HEK293 (cell line): ENCODE data around the gene ANXA7.

Experiments
- CTCF ChIA-PET: fragments of 350-600 bp; formaldehyde crosslinking; extraction: SDS; loops from one replicate; lab custom pipeline; 2021; ENCODE audit warnings: antibody characterized with exemption; lab: Yijun Ruan, JAX
- POLR2A ChIA-PET: fragments of 300-600 bp; formaldehyde crosslinking; extraction: SDS; loops from one replicate; lab custom pipeline; 2020; ENCODE audit warnings: antibody characterized with exemption, inconsistent platforms; lab: Yijun Ruan, JAX
- H3K27ac ChIP-seq: fragments of 200-500 bp; sonication (Bioruptor generic); 2 replicates; pipeline ENCODE4 v1.5.1; 2014; ENCODE audit warnings: low read depth, low read length, control low read depth, inconsistent platforms; ENCODE audit errors: extremely low read depth
- H3K36me3 ChIP-seq, 2 experiments: fragments of 200-500 bp in 1 of 2; sonication (Bioruptor generic) in 1 of 2; 1 replicate in 1 of 2; 2 replicates in 1 of 2; pipeline ENCODE4 v1.5.1; 2014 to 2017; ENCODE audit warnings: inconsistent platforms in 2 of 2, low read length in 2 of 2; ENCODE audit not compliant: control insufficient read depth in 2 of 2, insufficient read depth in 1 of 2
- H3K4me1 ChIP-seq: fragments of 200-500 bp; sonication (Bioruptor generic); 2 replicates; pipeline ENCODE4 v1.5.1; 2014; ENCODE audit warnings: mild to moderate bottlenecking, low read length, inconsistent platforms; ENCODE audit not compliant: control insufficient read depth, insufficient read depth
- H3K4me3 ChIP-seq: 2 replicates; pipeline ENCODE4 v1.5.1; 2011; ENCODE audit warnings: low read depth, mild to moderate bottlenecking, control low read depth, low read length, moderate library complexity
- H3K9me3 ChIP-seq: fragments of 200-500 bp; sonication (Bioruptor generic); 2 replicates; pipeline ENCODE4 v1.5.1; 2014; ENCODE audit warnings: low read depth, low read length, inconsistent platforms; ENCODE audit not compliant: control insufficient read depth, insufficient read depth
- ATF2 ChIP-seq: fragments of 450-650 bp; formaldehyde crosslinking; IDR thresholded peaks from 2 replicates; pipeline ENCODE4 v1.5.1; 2016; ENCODE audit warnings: missing biosample characterization, missing genetic modification characterization, low read depth
- PRDM1 ChIP-seq: fragments of 450-650 bp; formaldehyde crosslinking; IDR thresholded peaks from 2 replicates; pipeline ENCODE4; 2016; ENCODE audit warnings: missing biosample characterization, missing genetic modification characterization
- TRIM28 ChIP-seq: IDR thresholded peaks from 2 replicates; pipeline ENCODE4 v1.6.1; 2011; ENCODE audit warnings: low read length, control low read depth, borderline replicate concordance
- ZNF16 ChIP-seq: fragments of 450-650 bp; formaldehyde crosslinking; IDR thresholded peaks from 2 replicates; pipeline ENCODE4 v1.5.1; 2016; ENCODE audit warnings: low read depth, missing biosample characterization, missing genetic modification characterization
- ZNF184 ChIP-seq: fragments of 450-650 bp; IDR thresholded peaks from 2 replicates; pipeline ENCODE4 v1.5.1; 2018; ENCODE audit warnings: missing biosample characterization, mild to moderate bottlenecking, missing genetic modification characterization
- ZNF266 ChIP-seq: fragments of 450-650 bp; formaldehyde crosslinking; IDR thresholded peaks from 2 replicates; pipeline ENCODE4 v1.5.1; 2016; ENCODE audit warnings: missing biosample characterization, missing genetic modification characterization, low read depth
- ZNF324 ChIP-seq: fragments of 450-650 bp; formaldehyde crosslinking; IDR thresholded peaks from 2 replicates; pipeline ENCODE4 v1.5.1; 2016; ENCODE audit warnings: missing biosample characterization, missing genetic modification characterization
- ZNF362 ChIP-seq: fragments of 450-650 bp; formaldehyde crosslinking; IDR thresholded peaks from 2 replicates; pipeline ENCODE4 v1.5.1; 2016; ENCODE audit warnings: missing biosample characterization, missing genetic modification characterization
- ZNF555 ChIP-seq: fragments of 450-650 bp; formaldehyde crosslinking; conservative IDR thresholded peaks from 2 replicates; pipeline ENCODE4 v1.5.1; 2017; ENCODE audit warnings: missing biosample characterization, mild to moderate bottlenecking, missing genetic modification characterization, inconsistent platforms
- ZNF560 ChIP-seq: fragments of 450-650 bp; formaldehyde crosslinking; IDR thresholded peaks from 2 replicates; pipeline ENCODE4 v1.5.1; 2017; ENCODE audit warnings: missing biosample characterization, missing genetic modification characterization, borderline replicate concordance
- ZNF561 ChIP-seq: fragments of 450-650 bp; IDR thresholded peaks from 2 replicates; pipeline ENCODE4 v1.5.1; 2018; ENCODE audit warnings: missing biosample characterization, missing genetic modification characterization, borderline replicate concordance
- ZNF664 ChIP-seq: fragments of 450-650 bp; formaldehyde crosslinking; IDR thresholded peaks from 2 replicates; pipeline ENCODE4 v1.5.1; 2016; ENCODE audit warnings: missing biosample characterization, missing genetic modification characterization
- ZNF843 ChIP-seq: fragments of 450-650 bp; formaldehyde crosslinking; IDR thresholded peaks from 2 replicates; pipeline ENCODE4 v1.5.1; 2016; ENCODE audit warnings: missing biosample characterization, missing genetic modification characterization
- TF ChIP-seq, protein P1 (sequence below): fragments of 450-650 bp; formaldehyde crosslinking; IDR thresholded peaks from 2 replicates; pipeline ENCODE4 v1.5.1; 2017; ENCODE audit warnings: missing biosample characterization, missing genetic modification characterization

Gene ANXA7

DNA sequence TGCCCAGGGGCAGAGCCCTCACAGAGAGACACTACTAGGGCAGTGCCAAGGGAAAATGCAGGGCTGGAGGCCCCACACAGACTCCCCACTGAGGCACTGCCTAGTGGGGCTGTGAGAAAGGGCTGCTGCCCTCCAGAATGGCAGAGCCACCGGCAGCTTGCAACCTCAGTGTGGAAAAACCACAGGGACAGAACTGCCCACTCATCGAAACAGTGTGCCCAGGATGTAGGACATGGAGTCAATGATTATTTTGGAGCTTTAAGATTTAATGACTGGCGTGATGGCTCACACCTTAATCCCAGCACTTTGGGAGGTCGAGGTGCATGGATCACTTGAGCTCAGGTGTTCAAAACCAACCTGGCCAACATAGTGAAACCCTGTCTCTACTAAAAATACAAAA is 47.0 kb upstream of the ANXA7 start:
- H3K4me3 ChIP-seq: no peak overlapping the region
- no peaks in the 10 kb centered on the region for H3K9me3 ChIP-seq
- peaks cover 5 to 14% of the 10 kb centered on the region in 2 experiments; a peak in 2 of 3 replicates for H3K36me3 ChIP-seq
- H3K4me1 ChIP-seq: no peaks in the 10 kb centered on the region
- ChIA-PET CTCF (interaction anchor here (0.6 to 1.7 kb wide), 2 partner anchors 24 to 183 kb away, joined by 5 read pairs; no protein-coding TSS in a partner anchor), POLR2A (no interaction called here)
- no peak for TF ChIP-seq ZNF16 (tag by site-specific recombination)
- H3K27ac ChIP-seq: no peak overlapping the region

DNA sequence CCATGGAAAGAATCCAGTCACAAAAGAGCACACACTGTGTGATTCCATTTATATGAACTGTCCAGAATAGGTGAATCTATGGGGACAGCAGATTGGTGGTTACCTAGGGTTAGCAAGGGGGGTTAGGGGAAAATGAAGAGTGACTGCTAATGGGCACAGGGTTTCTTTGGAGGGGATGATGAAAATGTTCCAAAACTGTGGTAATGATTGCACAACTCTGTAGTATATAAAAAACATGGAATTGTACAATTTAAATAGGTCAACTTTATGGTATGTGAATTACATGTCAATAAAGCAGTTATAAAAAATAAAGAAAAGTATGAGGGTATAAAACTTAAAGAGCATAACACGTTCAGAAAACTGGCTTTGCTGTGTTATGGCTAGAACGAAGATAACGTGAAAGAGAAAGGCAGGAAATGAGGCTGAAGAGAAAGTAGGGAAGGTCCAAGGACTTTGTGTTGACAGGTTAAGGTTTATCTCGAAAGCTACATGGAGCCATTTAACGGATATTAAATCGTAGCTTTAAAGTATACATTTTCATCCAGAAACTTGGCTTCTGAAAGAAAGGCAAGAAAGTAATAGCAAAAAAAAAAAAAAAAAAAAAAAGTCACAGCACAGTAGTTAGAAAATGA is 45.9 kb upstream of the ANXA7 start:
- CTCF ChIA-PET: no interaction called here
- Histone ChIP-seq H3K36me3 (peaks cover 4 to 5% of the 10 kb centered on the region in 2 experiments; a peak in 2 of 3 replicates), H3K27ac (no peak overlapping the region), H3K4me3 (no peak overlapping the region), H3K9me3 (no peaks in the 10 kb centered on the region), H3K4me1 (no peaks in the 10 kb centered on the region)
- POLR2A ChIA-PET: no interaction called here
- TF ChIP-seq TRIM28 (no peak), PRDM1 (peak; percentile 33; the same call in 1 of the 2 replicates)

- no peaks in the 10 kb centered on the region for H3K9me3 ChIP-seq
- ChIA-PET POLR2A (no interaction called here), CTCF (interaction anchor here (0.8 kb wide), 1 partner anchor 28 kb away, joined by 4 read pairs; no protein-coding TSS in a partner anchor)
- no peaks in the 10 kb centered on the region for H3K4me1 ChIP-seq
- H3K4me3 ChIP-seq: no peak overlapping the region
- peaks cover 6 to 14% of the 10 kb centered on the region in 2 experiments for H3K36me3 ChIP-seq
- TF ChIP-seq ZNF184 (tag by site-specific recombination) (no peak), ZNF362 (tag by site-specific recombination) (no peak)
- no peak overlapping the region for H3K27ac ChIP-seq
Measured at GRCh38 chr10:73456187-73456890, 42.5 kb upstream of the ANXA7 start.

- Histone ChIP-seq H3K36me3 (peaks cover 13 to 27% of the 10 kb centered on the region in 2 experiments), H3K4me3 (no peak overlapping the region), H3K4me1 (no peaks in the 10 kb centered on the region), H3K9me3 (no peaks in the 10 kb centered on the region), H3K27ac (no peak overlapping the region)
- ChIA-PET CTCF (no interaction called here), POLR2A (no interaction called here)
- no peak for TF ChIP-seq ZNF664 (tag by site-specific recombination)
- TF ChIP-seq, protein P1, sequence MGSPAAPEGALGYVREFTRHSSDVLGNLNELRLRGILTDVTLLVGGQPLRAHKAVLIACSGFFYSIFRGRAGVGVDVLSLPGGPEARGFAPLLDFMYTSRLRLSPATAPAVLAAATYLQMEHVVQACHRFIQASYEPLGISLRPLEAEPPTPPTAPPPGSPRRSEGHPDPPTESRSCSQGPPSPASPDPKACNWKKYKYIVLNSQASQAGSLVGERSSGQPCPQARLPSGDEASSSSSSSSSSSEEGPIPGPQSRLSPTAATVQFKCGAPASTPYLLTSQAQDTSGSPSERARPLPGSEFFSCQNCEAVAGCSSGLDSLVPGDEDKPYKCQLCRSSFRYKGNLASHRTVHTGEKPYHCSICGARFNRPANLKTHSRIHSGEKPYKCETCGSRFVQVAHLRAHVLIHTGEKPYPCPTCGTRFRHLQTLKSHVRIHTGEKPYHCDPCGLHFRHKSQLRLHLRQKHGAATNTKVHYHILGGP (tag by site-specific recombination): no peak
- TF ChIP-seq ZNF555 (tag by site-specific recombination): no peak
- TF ChIP-seq ZNF324 (tag by site-specific recombination): no peak
- TF ChIP-seq ATF2 (tag by site-specific recombination): no peak
- no peak for TF ChIP-seq ZNF266
- no peak for TF ChIP-seq ZNF843 (tag by site-specific recombination)
- no peak for TF ChIP-seq ZNF561
- no peak for TF ChIP-seq ZNF560
Measured at GRCh38 chr10:73449113-73449512, 35.3 kb upstream of the ANXA7 start.
